Putamen (tissue), 1 donor: ENCODE data around the gene TTC7B.
A peak's percentile ranks its signal among the peaks of the same experiment; 100 is the strongest.

Experiments
- DNase-seq: peaks from one replicate; pipeline ENCODE4 v3.0.0-alpha.2; 2016; ENCODE audit warnings: low spot score

TTC7B gene

GRCh38 chr14:90647473-90648005 lies 168.7 kb downstream of the TTC7B start:
- no peak for DNase-seq

- DNase-seq: no peak
Measured at GRCh38 chr14:90645842-90646443, 170.3 kb downstream of the TTC7B start.

- no peak for DNase-seq
Measured at GRCh38 chr14:90644882-90645281, 171.3 kb downstream of the TTC7B start.

- no peak for DNase-seq
Measured at GRCh38 chr14:90643982-90644670, 172.1 kb downstream of the TTC7B start.

GRCh38 chr14:90642244-90642717 lies 173.9 kb downstream of the TTC7B start:
- DNase-seq: peak; percentile 66

GRCh38 chr14:90641615-90642243 lies 174.5 kb downstream of the TTC7B start:
- DNase-seq: no peak

- no peak for DNase-seq
Measured at GRCh38 chr14:90641168-90641567, 175.1 kb downstream of the TTC7B start.

- no peak for DNase-seq
Measured at GRCh38 chr14:90639641-90640040, 176.6 kb downstream of the TTC7B start.

- no peak for DNase-seq
Measured at GRCh38 chr14:90632871-90633270, 183.4 kb downstream of the TTC7B start.

- no peak for DNase-seq
Measured at GRCh38 chr14:90632451-90632850, 183.8 kb downstream of the TTC7B start.

GRCh38 chr14:90630171-90630806 lies 185.9 kb downstream of the TTC7B start:
- no peak for DNase-seq

- DNase-seq: no peak
Measured at GRCh38 chr14:90629471-90629870, 186.8 kb downstream of the TTC7B start.

- DNase-seq: no peak
Measured at GRCh38 chr14:90628825-90629224, 187.4 kb downstream of the TTC7B start.

GRCh38 chr14:90627478-90627877 lies 188.8 kb downstream of the TTC7B start:
- no peak for DNase-seq

- no peak for DNase-seq
Measured at GRCh38 chr14:90626550-90626949, 189.7 kb downstream of the TTC7B start.

GRCh38 chr14:90625445-90625844 lies 190.8 kb downstream of the TTC7B start:
- no peak for DNase-seq

- no peak for DNase-seq
Measured at GRCh38 chr14:90624732-90625400, 191.4 kb downstream of the TTC7B start.

- no peak for DNase-seq
Measured at GRCh38 chr14:90624227-90624626, 192.0 kb downstream of the TTC7B start.

- DNase-seq: no peak
Measured at GRCh38 chr14:90621201-90621600, 195.0 kb downstream of the TTC7B start.

- peak; percentile 60 for DNase-seq
Measured at GRCh38 chr14:90620568-90621077, 195.6 kb downstream of the TTC7B start.

GRCh38 chr14:90619911-90620310 lies 196.3 kb downstream of the TTC7B start:
- DNase-seq: no peak

GRCh38 chr14:90617961-90618360 lies 198.3 kb downstream of the TTC7B start:
- DNase-seq: no peak
